ENCODE data around the gene USP44. TPM values are rescaled to one million over a fixed set of nuclear protein-coding genes. Genes with fewer than 3 reads are reported as not detected.

The USP44 gene
- total RNA-seq, 1 donor = 0.36 TPM

DNA sequence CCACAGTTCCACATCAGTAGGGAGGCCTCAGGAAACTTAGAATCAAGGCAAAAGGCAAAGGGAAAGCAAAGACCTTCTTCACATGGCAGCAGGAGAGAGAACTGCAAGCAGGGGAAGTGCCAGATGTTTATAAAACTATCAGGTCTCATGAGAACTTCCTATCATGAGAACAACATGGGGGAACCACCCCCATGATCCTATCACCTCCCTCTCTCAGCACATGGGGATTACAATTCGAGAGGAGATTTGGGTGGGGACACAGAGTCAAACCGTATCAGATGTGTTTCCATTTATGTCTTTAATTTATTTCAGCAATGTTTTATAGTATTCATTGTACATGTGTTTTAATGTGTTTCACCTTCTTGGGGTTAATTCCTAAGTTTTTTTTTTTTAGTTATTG, 51.5 kb downstream of the USP44 start:
- Histone ChIP-seq H3K27ac (ENCODE audit: low read depth, low read length) (no peak overlapping the region), H3K4me2 (ENCODE audit: insufficient read depth, low read length) (no peak overlapping the region), H4K20me1 (ENCODE audit: insufficient read depth, low read length) (peaks cover 3% of the 10 kb centered on the region), H3K27me3 (ENCODE audit: insufficient read depth, low read length) (no peaks in the 10 kb centered on the region), H3K79me2 (ENCODE audit: insufficient read depth, low read length) (peaks cover 38% of the 10 kb centered on the region), H3K4me1 (ENCODE audit: insufficient read depth, low read length) (no peaks in the 10 kb centered on the region), H3K9me3 (ENCODE audit: low read depth, low read length) (no peaks in the 10 kb centered on the region), H3K4me3 (ENCODE audit: insufficient read depth, low read length) (no peak overlapping the region), H2AFZ (ENCODE audit: low read length) (no peak overlapping the region), H3K36me3 (ENCODE audit: insufficient read depth, low read length) (peaks cover 72% of the 10 kb centered on the region)
- no peak for DNase-seq (ENCODE audit: insufficient read length, low spot score, missing footprints)
- TF ChIP-seq, protein P1, sequence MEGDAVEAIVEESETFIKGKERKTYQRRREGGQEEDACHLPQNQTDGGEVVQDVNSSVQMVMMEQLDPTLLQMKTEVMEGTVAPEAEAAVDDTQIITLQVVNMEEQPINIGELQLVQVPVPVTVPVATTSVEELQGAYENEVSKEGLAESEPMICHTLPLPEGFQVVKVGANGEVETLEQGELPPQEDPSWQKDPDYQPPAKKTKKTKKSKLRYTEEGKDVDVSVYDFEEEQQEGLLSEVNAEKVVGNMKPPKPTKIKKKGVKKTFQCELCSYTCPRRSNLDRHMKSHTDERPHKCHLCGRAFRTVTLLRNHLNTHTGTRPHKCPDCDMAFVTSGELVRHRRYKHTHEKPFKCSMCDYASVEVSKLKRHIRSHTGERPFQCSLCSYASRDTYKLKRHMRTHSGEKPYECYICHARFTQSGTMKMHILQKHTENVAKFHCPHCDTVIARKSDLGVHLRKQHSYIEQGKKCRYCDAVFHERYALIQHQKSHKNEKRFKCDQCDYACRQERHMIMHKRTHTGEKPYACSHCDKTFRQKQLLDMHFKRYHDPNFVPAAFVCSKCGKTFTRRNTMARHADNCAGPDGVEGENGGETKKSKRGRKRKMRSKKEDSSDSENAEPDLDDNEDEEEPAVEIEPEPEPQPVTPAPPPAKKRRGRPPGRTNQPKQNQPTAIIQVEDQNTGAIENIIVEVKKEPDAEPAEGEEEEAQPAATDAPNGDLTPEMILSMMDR (IDR thresholded peaks at IDR 0.05; ENCODE audit: extremely low read depth, low read depth, low read length) = no peak

DNA sequence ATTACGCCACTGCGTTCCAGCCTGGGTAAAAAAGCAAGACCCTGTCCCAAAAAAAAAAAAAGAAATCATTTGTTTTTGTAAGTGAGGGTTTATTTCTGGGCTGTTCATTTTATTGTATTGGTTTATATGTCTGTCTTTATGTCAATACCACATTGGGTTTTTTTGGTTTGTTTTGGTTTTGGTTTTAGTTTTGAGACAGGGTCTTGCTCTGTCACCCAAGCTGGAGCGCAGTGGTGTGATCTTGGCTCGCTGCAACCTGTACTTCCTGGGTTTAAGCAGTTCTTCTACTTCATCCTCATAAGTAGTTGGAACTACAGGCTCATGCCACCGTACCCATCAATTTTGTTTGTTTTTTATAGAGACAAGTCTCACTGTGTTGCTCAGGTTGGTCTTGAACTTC, 52.3 kb downstream of the USP44 start:
- Histone ChIP-seq H3K79me2 (ENCODE audit: insufficient read depth, low read length) (peaks cover 38% of the 10 kb centered on the region), H4K20me1 (ENCODE audit: insufficient read depth, low read length) (peaks cover 3% of the 10 kb centered on the region)
- TF ChIP-seq, protein P1 (IDR thresholded peaks at IDR 0.05; ENCODE audit: extremely low read depth, low read depth, low read length) = no peak

DNA sequence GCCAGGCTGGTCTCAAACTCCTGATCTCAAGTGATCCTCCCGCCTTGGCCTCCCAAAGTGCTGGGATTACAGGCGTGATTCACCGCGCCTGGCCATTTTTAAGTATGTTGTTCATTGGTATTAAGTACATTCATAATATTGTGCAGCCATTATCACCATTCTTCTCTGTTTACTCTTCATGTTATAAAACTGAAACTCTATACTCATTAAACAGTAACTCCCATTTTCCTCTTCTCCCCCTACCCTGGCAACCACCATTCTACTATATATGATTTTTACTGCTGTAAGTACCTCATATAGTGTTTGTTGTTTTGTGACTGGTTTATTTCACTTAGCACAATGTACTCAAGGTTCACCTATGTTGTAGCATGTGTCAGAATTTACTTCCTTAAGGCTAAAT, 54.2 kb downstream of the USP44 start:
- H3K36me3 ChIP-seq (ENCODE audit: insufficient read depth, low read length) = peaks cover 74% of the 10 kb centered on the region
- DNase-seq (ENCODE audit: insufficient read length, low spot score, missing footprints) = no peak
- no peak overlapping the region for H3K4me3 ChIP-seq (ENCODE audit: insufficient read depth, low read length)
- no peak overlapping the region for H3K4me2 ChIP-seq (ENCODE audit: insufficient read depth, low read length)
- no peak overlapping the region for H2AFZ ChIP-seq (ENCODE audit: low read length)
- H4K20me1 ChIP-seq (ENCODE audit: insufficient read depth, low read length) = peaks cover 3% of the 10 kb centered on the region
- no peaks in the 10 kb centered on the region for H3K9me3 ChIP-seq (ENCODE audit: low read depth, low read length)
- peaks cover 37% of the 10 kb centered on the region for H3K79me2 ChIP-seq (ENCODE audit: insufficient read depth, low read length)
- TF ChIP-seq, protein P1 (IDR thresholded peaks at IDR 0.05; ENCODE audit: extremely low read depth, low read depth, low read length) = no peak
- H3K4me1 ChIP-seq (ENCODE audit: insufficient read depth, low read length) = no peaks in the 10 kb centered on the region
- no peaks in the 10 kb centered on the region for H3K27me3 ChIP-seq (ENCODE audit: insufficient read depth, low read length)
- no peak overlapping the region for H3K27ac ChIP-seq (ENCODE audit: low read depth, low read length)

More for the DNA sequence above, 52.3 kb downstream of the USP44 start:
- H3K4me2 ChIP-seq (ENCODE audit: insufficient read depth, low read length) = no peak overlapping the region
- H2AFZ ChIP-seq (ENCODE audit: low read length) = no peak overlapping the region
- H3K9me3 ChIP-seq (ENCODE audit: low read depth, low read length) = no peaks in the 10 kb centered on the region
- H3K27me3 ChIP-seq (ENCODE audit: insufficient read depth, low read length) = no peaks in the 10 kb centered on the region
- peaks cover 72% of the 10 kb centered on the region for H3K36me3 ChIP-seq (ENCODE audit: insufficient read depth, low read length)
- no peak overlapping the region for H3K4me3 ChIP-seq (ENCODE audit: insufficient read depth, low read length)
- DNase-seq (ENCODE audit: insufficient read length, low spot score, missing footprints) = no peak
- no peak overlapping the region for H3K27ac ChIP-seq (ENCODE audit: low read depth, low read length)
- H3K4me1 ChIP-seq (ENCODE audit: insufficient read depth, low read length) = no peaks in the 10 kb centered on the region

DNA sequence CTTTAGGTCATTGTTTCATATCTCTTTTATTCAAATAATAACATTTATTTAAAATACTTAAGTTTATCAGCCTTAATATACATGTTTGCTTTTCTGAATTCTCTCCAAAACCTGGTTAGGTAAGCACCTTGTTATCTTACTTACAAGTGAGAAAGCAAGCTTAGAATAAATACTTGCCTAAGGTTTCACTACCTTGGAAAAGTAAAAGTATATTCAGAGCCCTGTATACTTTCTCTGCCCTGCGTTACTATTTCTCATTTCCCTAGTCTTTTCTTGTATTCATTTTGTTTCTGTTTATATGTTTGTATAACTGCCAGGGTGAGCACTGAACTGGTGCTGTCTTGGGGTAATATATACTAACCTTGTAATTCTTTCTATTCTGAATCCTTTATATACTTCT, 55.8 kb downstream of the USP44 start:
- Histone ChIP-seq H3K4me1 (ENCODE audit: insufficient read depth, low read length) (no peaks in the 10 kb centered on the region), H3K79me2 (ENCODE audit: insufficient read depth, low read length) (peaks cover 37% of the 10 kb centered on the region), H3K9me3 (ENCODE audit: low read depth, low read length) (no peaks in the 10 kb centered on the region), H3K4me2 (ENCODE audit: insufficient read depth, low read length) (no peak overlapping the region), H2AFZ (ENCODE audit: low read length) (no peak overlapping the region), H3K27ac (ENCODE audit: low read depth, low read length) (no peak overlapping the region), H3K36me3 (ENCODE audit: insufficient read depth, low read length) (peaks cover 72% of the 10 kb centered on the region), H4K20me1 (ENCODE audit: insufficient read depth, low read length) (no peaks in the 10 kb centered on the region), H3K4me3 (ENCODE audit: insufficient read depth, low read length) (no peak overlapping the region), H3K27me3 (ENCODE audit: insufficient read depth, low read length) (no peaks in the 10 kb centered on the region)
- DNase-seq (ENCODE audit: insufficient read length, low spot score, missing footprints) = no peak
- TF ChIP-seq, protein P1 (IDR thresholded peaks at IDR 0.05; ENCODE audit: extremely low read depth, low read depth, low read length) = no peak

All from osteoblast (primary cell).